ENCODE data around the gene TMEM184A. TPM values are rescaled to one million over a fixed set of nuclear protein-coding genes. Genes with fewer than 3 reads are reported as not detected.

Gene TMEM184A
- total and polyA plus RNA-seq, 2 of the 13 experiments (the other 11 are each of a cell fraction or from before 2014, with no cell fraction given), result 9.5 to 20.4 TPM

- TF ChIP-seq BCLAF1 (IDR thresholded peaks at IDR 0.05), result no peak
- no peak for TF ChIP-seq SYNCRIP (IDR thresholded peaks at IDR 0.05; ENCODE audit: insufficient read depth, low read depth, low read length)
- TF ChIP-seq AHDC1 (CRISPR knock-in tag; IDR thresholded peaks at IDR 0.05; ENCODE audit: borderline replicate concordance), result no peak
- TF ChIP-seq POLR2AphosphoS5 (IDR thresholded peaks at IDR 0.05; ENCODE audit: low read depth, low read length), result no peak
- TF ChIP-seq DRAP1 (CRISPR knock-in tag; IDR thresholded peaks at IDR 0.05), result no peak
- TF ChIP-seq ZFY (CRISPR knock-in tag; IDR thresholded peaks at IDR 0.05), result no peak
These were observed 58.6 kb downstream of the TMEM184A start (continued) for GRCh38 chr7:1497293-1497927.

Data from HepG2 (cell line).